Activated CD4-positive, CD25-positive, alpha-beta regulatory T cell treated with anti-CD3 and anti-CD28 coated beads, Interleukin-2, amount 50 U/mL, for 24 hours (primary cell): ENCODE data around the gene CDON.
"Not testable (repeated sequence)": the region's sequence is repeated elsewhere in the genome, so short reads cannot be mapped to it uniquely, and the experiment has no call there.

Source experiments
- ATAC-seq, 2 donors: fragments of 150-1000 bp; cut with Tn5 transposase; one replicate each; pipeline ENCODE4 v1.10.0; 2021; ENCODE audit warnings: mild to moderate bottlenecking in 1 of 2, moderate library complexity in 1 of 2

Gene CDON

GRCh38 chr11:125992893-125993292 is 69.8 kb downstream of the CDON start:
- ATAC-seq: no peak

GRCh38 chr11:125990244-125990643 is 72.4 kb downstream of the CDON start:
- no peak for ATAC-seq

GRCh38 chr11:125987066-125987641 is 75.5 kb downstream of the CDON start:
- no peak for ATAC-seq

- not testable (repeated sequence) for ATAC-seq
Observed at GRCh38 chr11:125985956-125986355, 76.7 kb downstream of the CDON start.

GRCh38 chr11:125982348-125982730 is 80.3 kb downstream of the CDON start:
- no peak for ATAC-seq

- no peak for ATAC-seq
Observed at GRCh38 chr11:125980436-125980835, 82.2 kb downstream of the CDON start.

- no peak for ATAC-seq
Observed at GRCh38 chr11:125979511-125979910, 83.2 kb downstream of the CDON start.

GRCh38 chr11:125978778-125979407 is 83.8 kb downstream of the CDON start:
- no peak for ATAC-seq

GRCh38 chr11:125978181-125978716 is 84.4 kb downstream of the CDON start:
- no peak for ATAC-seq

GRCh38 chr11:125977333-125977732 is 85.3 kb downstream of the CDON start:
- no peak for ATAC-seq

GRCh38 chr11:125976156-125976555 is 86.5 kb downstream of the CDON start:
- ATAC-seq: no peak

- ATAC-seq: no peak
Observed at GRCh38 chr11:125975634-125976033, 87.0 kb downstream of the CDON start.

GRCh38 chr11:125974284-125974683 is 88.4 kb downstream of the CDON start:
- ATAC-seq: no peak

- no peak for ATAC-seq
Observed at GRCh38 chr11:125971618-125972017, 91.0 kb downstream of the CDON start.

- no peak for ATAC-seq
Observed at GRCh38 chr11:125968354-125968753, 94.3 kb downstream of the CDON start.

GRCh38 chr11:125967515-125967914 is 95.2 kb downstream of the CDON start:
- ATAC-seq: no peak

GRCh38 chr11:125960771-125961170 is 101.9 kb downstream of the CDON start:
- ATAC-seq: no peak

- ATAC-seq: no peak
Observed at GRCh38 chr11:125959931-125960330, 102.7 kb downstream of the CDON start.

GRCh38 chr11:125959511-125959910 is 103.2 kb downstream of the CDON start:
- no peak for ATAC-seq

- no peak for ATAC-seq
Observed at GRCh38 chr11:125958872-125959400, 103.7 kb downstream of the CDON start.

- no peak for ATAC-seq
Observed at GRCh38 chr11:125957618-125958332, 104.9 kb downstream of the CDON start.

- ATAC-seq: no peak
Observed at GRCh38 chr11:125956391-125957134, 106.1 kb downstream of the CDON start.

- ATAC-seq: no peak
Observed at GRCh38 chr11:125955856-125956255, 106.8 kb downstream of the CDON start.
